Neural cell (in vitro differentiated cells): ENCODE results near the gene PLA2G10. TPM values are rescaled to one million over a fixed set of nuclear protein-coding genes. Genes with fewer than 3 reads are reported as not detected.

Source experiments
- H2AFZ ChIP-seq: fragments of 200-600, 300-800 bp; sonication (generic), shearing (Covaris generic); 2 replicates; pipeline ENCODE4 v1.6.0; 2014; ENCODE audit warnings: low read depth, mild to moderate bottlenecking, antibody characterized with exemption, low read length, moderate library complexity
- H3F3A ChIP-seq: fragments of 200-600 bp; shearing (Covaris generic); 2 replicates; pipeline ENCODE4 v1.6.1; 2016; ENCODE audit warnings: mild to moderate bottlenecking, moderate library complexity, mixed read lengths, antibody characterized with exemption, low read length; ENCODE audit not compliant: insufficient read depth, poor library complexity, severe bottlenecking
- H3K27ac ChIP-seq: fragments of 200-600, 300-800 bp; sonication (generic), shearing (Covaris generic); 2 replicates; pipeline ENCODE4 v1.5.1; 2014; ENCODE audit warnings: mild to moderate bottlenecking, low read length, moderate library complexity
- H3K27me3 ChIP-seq: fragments of 300-800, 200-600 bp; sonication (generic), shearing (Covaris generic); 2 replicates; pipeline ENCODE4 v1.6.0; 2014; ENCODE audit warnings: mild to moderate bottlenecking, low read depth, low read length, moderate library complexity; ENCODE audit not compliant: insufficient read depth
- H3K36me3 ChIP-seq: fragments of 300-800, 200-600 bp; sonication (generic), shearing (Covaris generic); 2 replicates; pipeline ENCODE4 v1.5.1; 2014; ENCODE audit warnings: mild to moderate bottlenecking, antibody characterized with exemption, low read length, moderate library complexity; ENCODE audit not compliant: insufficient read depth
- H3K4me2 ChIP-seq: fragments of 300-800, 200-600 bp; sonication (generic), shearing (Covaris generic); 2 replicates; pipeline ENCODE4 v1.6.0; 2014; ENCODE audit warnings: mild to moderate bottlenecking, low read length
- H3K4me3 ChIP-seq: fragments of 300-800, 200-600 bp; sonication (generic), shearing (Covaris generic); 2 replicates; pipeline ENCODE4 v1.5.1; 2014; ENCODE audit warnings: mild to moderate bottlenecking, low read length, moderate library complexity
- H3K79me2 ChIP-seq: fragments of 200-600 bp; shearing (Covaris generic); replicated peaks from 2 replicates; pipeline ENCODE4 v1.6.0; 2014; ENCODE audit warnings: mild to moderate bottlenecking, low read length, moderate library complexity; ENCODE audit not compliant: insufficient read depth
- H3K9ac ChIP-seq: fragments of 300-800, 200-600 bp; sonication (generic), shearing (Covaris generic); 2 replicates; pipeline ENCODE4 v1.6.1; 2016; ENCODE audit warnings: mild to moderate bottlenecking, low read length, mixed read lengths
- H3K9me2 ChIP-seq: fragments of 200-600 bp; shearing (Covaris generic); 2 replicates; pipeline ENCODE4 v1.6.1; 2016; ENCODE audit warnings: mild to moderate bottlenecking, low read length, mixed read lengths; ENCODE audit not compliant: insufficient read depth
- H3K9me3 ChIP-seq: fragments of 200-600, 300-800 bp; sonication (generic), shearing (Covaris generic); 2 replicates; pipeline ENCODE4 v1.6.1; 2016; ENCODE audit warnings: mild to moderate bottlenecking, mixed run types, low read length, moderate library complexity, mixed read lengths
- H4K20me1 ChIP-seq: fragments of 200-600 bp; shearing (Covaris generic); 2 replicates; pipeline ENCODE4 v1.6.1; 2016; ENCODE audit warnings: mild to moderate bottlenecking, mixed run types; ENCODE audit not compliant: insufficient read depth
- CTCF ChIP-seq: fragments of 450-650 bp; IDR thresholded peaks from 2 replicates; pipeline ENCODE4 v1.5.1; 2014; ENCODE audit warnings: antibody characterized with exemption, mild to moderate bottlenecking, moderate library complexity; ENCODE audit not compliant: poor library complexity, severe bottlenecking
- EP300 ChIP-seq: fragments of 450-650 bp; conservative IDR thresholded peaks from 2 replicates; pipeline ENCODE4 v1.6.1; 2014; ENCODE audit warnings: antibody characterized with exemption, mild to moderate bottlenecking, moderate library complexity; ENCODE audit not compliant: poor library complexity, severe bottlenecking
- EZH2 ChIP-seq: fragments of 200-600, 300-800 bp; shearing (Covaris generic), sonication (generic); IDR thresholded peaks from 2 replicates; pipeline ENCODE4 v1.6.1; 2014; ENCODE audit warnings: antibody characterized with exemption, low read length, borderline replicate concordance, mild to moderate bottlenecking; ENCODE audit not compliant: insufficient read depth, poor library complexity, severe bottlenecking
- MXI1 ChIP-seq: fragments of 450-650 bp; conservative IDR thresholded peaks from 2 replicates; pipeline ENCODE4 v1.6.1; 2014; ENCODE audit warnings: antibody characterized with exemption, mild to moderate bottlenecking; ENCODE audit not compliant: poor library complexity, severe bottlenecking
- POLR2AphosphoS5 ChIP-seq: IDR thresholded peaks from 2 replicates; pipeline ENCODE4 v1.6.1; 2012
- RAD21 ChIP-seq: fragments of 450-650 bp; conservative IDR thresholded peaks from 2 replicates; pipeline ENCODE4 v1.6.1; 2014; ENCODE audit warnings: antibody characterized with exemption, mild to moderate bottlenecking, moderate library complexity
- REST ChIP-seq: IDR thresholded peaks from 2 replicates; pipeline ENCODE4 v1.6.1; 2012; ENCODE audit warnings: borderline replicate concordance
- SMC3 ChIP-seq: fragments of 450-650 bp; conservative IDR thresholded peaks from 2 replicates; pipeline ENCODE4 v1.6.1; 2014; ENCODE audit warnings: antibody characterized with exemption, mild to moderate bottlenecking, moderate library complexity; ENCODE audit not compliant: poor library complexity
- TAF1 ChIP-seq: IDR thresholded peaks from 2 replicates; pipeline ENCODE4 v1.6.1; 2012; ENCODE audit warnings: low read depth
- polyA plus RNA-seq: library from polyadenylated mRNA; depleted of rRNA; stranded (reverse); fragments of >200 nt; gene quantifications from 2 replicates; pipeline ENCODE4 v1.2.3, GENCODE V29; 2014

PLA2G10 gene
- polyA plus RNA-seq, 1 donor from 2014 or later: not detected

- Histone ChIP-seq H3K4me2 (no peak overlapping the region), H3F3A (no peaks in the 10 kb centered on the region), H3K27ac (no peak overlapping the region), H3K9me3 (no peaks in the 10 kb centered on the region), H3K9ac (no peak overlapping the region), H3K27me3 (no peaks in the 10 kb centered on the region), H2AFZ (no peak overlapping the region), H3K4me3 (no peak overlapping the region), H3K9me2 (no peaks in the 10 kb centered on the region), H3K79me2 (no peaks in the 10 kb centered on the region), H3K36me3 (peaks cover 3% of the 10 kb centered on the region), H4K20me1 (no peaks in the 10 kb centered on the region)
- TF ChIP-seq POLR2AphosphoS5: no peak
These were observed 44.3 kb downstream of the PLA2G10 start for GRCh38 chr16:14649816-14650215.

GRCh38 chr16:14641926-14642325 lies 52.2 kb downstream of the PLA2G10 start:
- Histone ChIP-seq H3K4me3 (no peak overlapping the region), H3K9me3 (no peaks in the 10 kb centered on the region), H3K27me3 (no peaks in the 10 kb centered on the region), H3F3A (no peaks in the 10 kb centered on the region), H4K20me1 (no peaks in the 10 kb centered on the region), H3K27ac (no peak overlapping the region), H3K9me2 (no peaks in the 10 kb centered on the region), H3K36me3 (no peaks in the 10 kb centered on the region), H3K79me2 (peaks cover 26% of the 10 kb centered on the region), H3K9ac (no peak overlapping the region), H2AFZ (no peak overlapping the region), H3K4me2 (no peak overlapping the region)
- no peak for TF ChIP-seq SMC3
- no peak for TF ChIP-seq RAD21
- no peak for TF ChIP-seq REST
- TF ChIP-seq CTCF: no peak
- no peak for TF ChIP-seq EP300
- TF ChIP-seq EZH2: no peak
- TF ChIP-seq TAF1: no peak
- TF ChIP-seq MXI1: no peak
- TF ChIP-seq POLR2AphosphoS5: no peak

- H3F3A ChIP-seq: no peaks in the 10 kb centered on the region
- no peaks in the 10 kb centered on the region for H3K36me3 ChIP-seq
- no peaks in the 10 kb centered on the region for H3K27me3 ChIP-seq
- H2AFZ ChIP-seq: no peak overlapping the region
- TF ChIP-seq REST (no peak), RAD21 (no peak), CTCF (no peak), TAF1 (no peak), SMC3 (no peak), EP300 (no peak)
- no peak overlapping the region for H3K27ac ChIP-seq
- no peak overlapping the region for H3K9ac ChIP-seq
- no peaks in the 10 kb centered on the region for H3K9me2 ChIP-seq
- H3K79me2 ChIP-seq: peaks cover 27% of the 10 kb centered on the region
- H3K9me3 ChIP-seq: no peaks in the 10 kb centered on the region
- no peaks in the 10 kb centered on the region for H4K20me1 ChIP-seq
- H3K4me2 ChIP-seq: no peak overlapping the region
- H3K4me3 ChIP-seq: no peak overlapping the region
These were observed 52.9 kb downstream of the PLA2G10 start for GRCh38 chr16:14641206-14641605.
